Transverse colon (tissue), 4 donors: ENCODE results near the gene DRD5. TPM values are rescaled to one million over a fixed set of nuclear protein-coding genes. Genes with fewer than 3 reads are reported as not detected.
"Not testable (repeated sequence)": the region's sequence is repeated elsewhere in the genome, so short reads cannot be mapped to it uniquely, and the experiment has no call there.

Source experiments
- DNase-seq: peaks from one replicate; pipeline ENCODE4 v3.0.0-alpha.2; 2019
- H3K27ac ChIP-seq, 4 donors: fragments of 200-600 bp; sonication (generic); 2 replicates each; pipeline ENCODE4 v1.5.1; 2016 to 2018; ENCODE audit warnings: inconsistent platforms in 4 of 4
- H3K27me3 ChIP-seq: fragments of 200-600 bp; sonication (generic); 2 replicates; pipeline ENCODE4 v1.5.1; 2017; ENCODE audit warnings: inconsistent platforms
- H3K36me3 ChIP-seq, 4 donors: fragments of 200-600 bp; sonication (generic); 2 replicates each; pipeline ENCODE4 v1.5.1; 2017 to 2019; ENCODE audit warnings: inconsistent platforms in 4 of 4
- H3K4me1 ChIP-seq, 4 donors: fragments of 200-600 bp; sonication (generic); 2 replicates each; pipeline ENCODE4 v1.5.1; 2017 to 2020; ENCODE audit warnings: inconsistent platforms in 4 of 4
- H3K4me3 ChIP-seq, 4 donors: fragments of 200-600 bp; sonication (generic); 1 replicate in 1 of 4; 2 replicates in 3 of 4; pipeline versions ENCODE4 v1.5.1 to v1.6.1; 2017 to 2019; ENCODE audit warnings: inconsistent platforms in 4 of 4
- H3K9me3 ChIP-seq, 2 donors: fragments of 200-600 bp; sonication (generic); 2 replicates each; pipeline ENCODE4 v1.5.1; 2017 to 2019; ENCODE audit warnings: inconsistent platforms in 2 of 2
- CTCF ChIP-seq, 5 experiments: fragments of 200-600 bp in 3 of 5; fragments of 450-650 bp in 2 of 5; sonication (generic) in 3 of 5; IDR thresholded peaks; 1 replicate in 2 of 5; 2 replicates in 3 of 5; pipeline ENCODE4 v1.5.1; 2016 to 2017; ENCODE audit warnings: antibody characterized with exemption in 5 of 5, inconsistent platforms in 3 of 5, mild to moderate bottlenecking in 2 of 5, moderate library complexity in 1 of 5
- EP300 ChIP-seq: sonication (generic); formaldehyde crosslinking; IDR thresholded peaks from one replicate; pipeline ENCODE4 v1.6.1; 2017; ENCODE audit warnings: antibody characterized with exemption, low read depth
- POLR2A ChIP-seq: fragments of 450-650 bp; IDR thresholded peaks from one replicate; pipeline ENCODE4 v1.6.1; 2016; ENCODE audit warnings: antibody characterized with exemption, mild to moderate bottlenecking, moderate library complexity
- POLR2AphosphoS5 ChIP-seq, 3 donors: sonication (generic); formaldehyde crosslinking; IDR thresholded peaks; one replicate each; pipeline ENCODE4 v1.6.1; 2016; ENCODE audit warnings: antibody characterized with exemption in 3 of 3
- WGBS, 2 donors: methylation state at CpG; one replicate each; pipeline ENCODE4 v1.1.5; 2018; ENCODE audit warnings: low coverage in 1 of 2; 5-methylcytosine and 5-hydroxymethylcytosine counted together
- in situ Hi-C, 4 donors: fragments of 200-750 bp; cut with MboI; loops; one replicate each; pipeline versions ENCODE4 v1.15.0 to v1.15.1; 2017; ENCODE audit warnings: low sequenced_read_pairs in 3 of 4, low pct_ligation_motif_present in 1 of 4, low pct_unique_long_range_greater_than_20kb in 1 of 4
- intact Hi-C: fragments of 100-400 bp; cut with DNase I; formaldehyde crosslinking; loops from one replicate; pipeline ENCODE4 v1.15.1; 2023; ENCODE audit warnings: low total_unique reads
- total RNA-seq, 4 donors: library from RNA; depleted of rRNA; stranded (reverse); fragments of >200 nt; gene quantifications; one replicate each; pipeline ENCODE4 v1.1.0, GENCODE V29; 2016

Gene DRD5
- total RNA-seq, 4 donors from 2014 or later = not detected

GRCh38 chr4:9769321-9769720 is 12.1 kb upstream of the DRD5 start:
- intact Hi-C loops = no loop called here
- in situ Hi-C loops = loop anchor here in 2 of 4 donors (10.0 to 25.0 kb wide), 3 partner anchors 245 to 768 kb away; no protein-coding TSS in a partner anchor
- WGBS, 2 donors = 77 to 100% methylated on average over 1 of the region's 1 CpG

GRCh38 chr4:9771034-9771433 is 10.4 kb upstream of the DRD5 start:
- no peaks in the 10 kb centered on the region for H3K4me1 ChIP-seq
- no peak overlapping the region for H3K4me3 ChIP-seq
- intact Hi-C loops (no loop called here), in situ Hi-C loops (loop anchor here in 1 of 4 donors (25.0 kb wide), 2 partner anchors 641 to 766 kb away; no protein-coding TSS in a partner anchor)
- no peaks in the 10 kb centered on the region for H3K9me3 ChIP-seq
- no peaks in the 10 kb centered on the region for H3K27me3 ChIP-seq
- no peak overlapping the region for H3K27ac ChIP-seq
- H3K36me3 ChIP-seq = no peaks in the 10 kb centered on the region
- WGBS, 2 donors = 50% methylated on average over 1 of the region's 1 CpG; no CpG with 5 or more reads in 1 of the 2 donors
- no peak for DNase-seq
- TF ChIP-seq EP300 = no peak
- no peak for TF ChIP-seq POLR2AphosphoS5 (IDR thresholded peaks at IDR 0.05)
- no peak for TF ChIP-seq CTCF (IDR thresholded peaks at IDR 0.05)
- TF ChIP-seq POLR2A = no peak

More at GRCh38 chr4:9769321-9769720, 12.1 kb upstream of the DRD5 start:
- Histone ChIP-seq H3K9me3 (no peaks in the 10 kb centered on the region), H3K4me1 (no peaks in the 10 kb centered on the region), H3K27ac (no peak overlapping the region), H3K4me3 (no peak overlapping the region), H3K27me3 (no peaks in the 10 kb centered on the region), H3K36me3 (no peaks in the 10 kb centered on the region)
- DNase-seq = no peak
- TF ChIP-seq CTCF (IDR thresholded peaks at IDR 0.05) (no peak), POLR2AphosphoS5 (IDR thresholded peaks at IDR 0.05) (no peak), EP300 (no peak), POLR2A (no peak)

DNA sequence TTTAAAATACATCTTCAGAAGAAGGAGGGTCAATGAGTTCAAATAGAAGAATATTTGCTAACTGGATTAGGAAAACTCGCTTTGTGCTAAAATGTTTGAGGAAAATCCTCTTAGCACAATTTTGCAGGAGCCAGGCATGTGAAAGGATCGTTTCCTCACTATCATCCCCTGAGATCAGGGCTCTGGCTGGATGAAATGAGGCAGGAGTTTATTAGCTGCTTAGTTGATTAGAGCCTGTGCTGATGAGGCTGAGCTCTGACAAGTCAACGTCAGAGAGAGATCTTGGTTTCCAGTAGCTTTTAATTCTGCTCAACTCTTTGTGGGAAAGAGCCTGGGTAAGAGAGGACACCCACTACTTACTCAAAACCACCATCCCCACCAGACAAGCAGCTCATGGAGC is 8.0 kb upstream of the DRD5 start:
- H3K4me3 ChIP-seq = no peak overlapping the region
- H3K4me1 ChIP-seq = no peaks in the 10 kb centered on the region
- no peak overlapping the region for H3K27ac ChIP-seq
- H3K9me3 ChIP-seq = no peaks in the 10 kb centered on the region
- H3K27me3 ChIP-seq = no peaks in the 10 kb centered on the region
- intact Hi-C loops (no loop called here), in situ Hi-C loops (loop anchor here in 1 of 4 donors (25.0 kb wide), 2 partner anchors 639 to 764 kb away; no protein-coding TSS in a partner anchor)
- DNase-seq = no peak
- H3K36me3 ChIP-seq = no peaks in the 10 kb centered on the region
- no peak for TF ChIP-seq POLR2A
- TF ChIP-seq EP300 = no peak
- TF ChIP-seq CTCF (IDR thresholded peaks at IDR 0.05) = no peak
- no peak for TF ChIP-seq POLR2AphosphoS5 (IDR thresholded peaks at IDR 0.05)
- WGBS, 2 donors = 48 to 79% methylated on average over 2 to 3 of the region's 3 CpGs

DNA sequence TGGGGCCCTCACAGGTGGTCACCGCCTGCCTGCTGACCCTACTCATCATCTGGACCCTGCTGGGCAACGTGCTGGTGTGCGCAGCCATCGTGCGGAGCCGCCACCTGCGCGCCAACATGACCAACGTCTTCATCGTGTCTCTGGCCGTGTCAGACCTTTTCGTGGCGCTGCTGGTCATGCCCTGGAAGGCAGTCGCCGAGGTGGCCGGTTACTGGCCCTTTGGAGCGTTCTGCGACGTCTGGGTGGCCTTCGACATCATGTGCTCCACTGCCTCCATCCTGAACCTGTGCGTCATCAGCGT is 652 bp downstream of the DRD5 start:
- no peak for DNase-seq
- peaks cover 0 to 6% (median 4%) of the 10 kb centered on the region in 4 donors for H3K4me1 ChIP-seq
- in situ Hi-C loops (no loop called here), intact Hi-C loops (no loop called here)
- H3K36me3 ChIP-seq = no peaks in the 10 kb centered on the region
- H3K27ac ChIP-seq = no peak overlapping the region
- no peaks in the 10 kb centered on the region for H3K9me3 ChIP-seq
- TF ChIP-seq POLR2AphosphoS5 (IDR thresholded peaks at IDR 0.05) = no peak
- no peak for TF ChIP-seq POLR2A
- no peak for TF ChIP-seq EP300
- TF ChIP-seq CTCF (IDR thresholded peaks at IDR 0.05) = no peak
- H3K4me3 ChIP-seq = no peak overlapping the region
- peaks cover 32% of the 10 kb centered on the region for H3K27me3 ChIP-seq
- 85% methylated on average over 22 of the region's 22 CpGs; no CpG with 5 or more reads in 1 of the 2 donors for WGBS, 2 donors

DNA sequence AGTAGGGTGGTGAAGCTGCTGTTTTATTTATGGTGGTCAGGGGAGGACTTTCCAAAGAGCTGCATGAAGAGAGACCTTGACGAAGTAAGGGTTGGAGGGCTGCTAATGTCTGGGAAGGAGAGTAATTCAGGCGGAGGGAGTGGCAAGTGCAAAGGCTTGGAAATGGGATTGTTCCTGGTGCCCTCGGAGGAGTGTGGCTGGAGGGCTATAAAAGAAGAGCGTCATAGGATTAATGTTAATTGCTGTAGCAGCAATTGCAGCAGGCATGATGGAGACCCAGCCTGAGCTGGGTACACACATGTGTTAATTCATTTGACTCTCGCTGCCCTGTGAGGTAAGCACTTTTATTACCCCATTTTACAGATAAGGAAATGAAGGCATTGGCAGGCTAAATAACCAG is 4.5 kb downstream of the DRD5 start:
- H3K9me3 ChIP-seq, H3K36me3 ChIP-seq, intact Hi-C loops, H3K4me3 ChIP-seq, in situ Hi-C loops, H3K4me1 ChIP-seq: not testable (repeated sequence)
- H3K27me3 ChIP-seq = peaks cover 20% of the 10 kb centered on the region
- WGBS, 2 donors = 33 to 36% methylated on average over 5 of the region's 5 CpGs
- H3K27ac ChIP-seq = peak overlapping the region; percentile 30 to 73 (median 44)
- DNase-seq = peak; percentile 51
